Keratinocyte (primary cell): ENCODE data around the gene SYS1. TPM values are rescaled to one million over a fixed set of nuclear protein-coding genes. Genes with fewer than 3 reads are reported as not detected.

Experiments
- DNase-seq: peaks from one replicate; pipeline ENCODE4 v3.0.0-alpha.2; 2011; ENCODE audit warnings: low read depth, missing footprints, low spot score
- FAIRE-seq: peaks from 2 replicates; lab custom pipeline; 2011; peaks lifted over from hg19 to GRCh38; lab: Jason Lieb, UNC
- H2AFZ ChIP-seq: 2 replicates; pipeline ENCODE4 v1.6.0; 2012; ENCODE audit warnings: low read length, control low read depth, inconsistent platforms; ENCODE audit not compliant: control insufficient read depth
- H3K27ac ChIP-seq: 2 replicates; pipeline ENCODE4 v1.5.1; 2011; ENCODE audit warnings: low read length; ENCODE audit not compliant: control insufficient read depth, insufficient read depth
- H3K27me3 ChIP-seq: 3 replicates; pipeline ENCODE4 v1.6.0; 2011; ENCODE audit warnings: low read length; ENCODE audit not compliant: control insufficient read depth, insufficient read depth; ENCODE audit errors: extremely low read depth
- H3K36me3 ChIP-seq, 2 experiments: 2 replicates in 1 of 2; 3 replicates in 1 of 2; pipeline ENCODE4 v1.5.1; 2011; ENCODE audit warnings: low read length in 2 of 2, mild to moderate bottlenecking in 1 of 2; ENCODE audit not compliant: control insufficient read depth in 2 of 2, insufficient read depth in 2 of 2; ENCODE audit errors: extremely low read depth in 1 of 2
- H3K4me1 ChIP-seq: 3 replicates; pipeline ENCODE4 v1.5.1; 2011; ENCODE audit warnings: low read length; ENCODE audit not compliant: control insufficient read depth, insufficient read depth; ENCODE audit errors: extremely low read depth
- H3K4me2 ChIP-seq: 3 replicates; pipeline ENCODE4 v1.6.0; 2011; ENCODE audit warnings: low read depth, low read length; ENCODE audit not compliant: control insufficient read depth, insufficient read depth; ENCODE audit errors: extremely low read depth
- H3K4me3 ChIP-seq, 3 experiments: fragments of 200-600 bp in 1 of 3; sonication (generic) in 1 of 3; 2 replicates in 2 of 3; 3 replicates in 1 of 3; pipeline ENCODE4 v1.5.1; 2011 to 2016; ENCODE audit warnings: low read length in 3 of 3, mild to moderate bottlenecking in 3 of 3, control low read depth in 2 of 3, inconsistent platforms in 1 of 3, low read depth in 1 of 3, mixed read lengths in 1 of 3, mixed run types in 1 of 3, moderate library complexity in 1 of 3; ENCODE audit not compliant: control insufficient read depth in 2 of 3, insufficient read depth in 2 of 3; ENCODE audit errors: extremely low read depth in 1 of 3
- H3K79me2 ChIP-seq: 2 replicates; pipeline ENCODE4 v1.6.0; 2012; ENCODE audit warnings: low read length; ENCODE audit not compliant: control insufficient read depth, insufficient read depth
- H3K9ac ChIP-seq: 3 replicates; pipeline ENCODE4 v1.6.0; 2011; ENCODE audit warnings: low read length; ENCODE audit not compliant: control insufficient read depth, insufficient read depth; ENCODE audit errors: extremely low read depth
- H3K9me1 ChIP-seq: 3 replicates; pipeline ENCODE4 v1.6.0; 2011; ENCODE audit warnings: low read length; ENCODE audit not compliant: control insufficient read depth, insufficient read depth; ENCODE audit errors: extremely low read depth
- H3K9me3 ChIP-seq: 2 replicates; pipeline ENCODE4 v1.5.1; 2012; ENCODE audit warnings: low read depth, low read length; ENCODE audit not compliant: control insufficient read depth
- H4K20me1 ChIP-seq: 3 replicates; pipeline ENCODE4 v1.6.0; 2011; ENCODE audit warnings: low read length; ENCODE audit not compliant: control insufficient read depth, insufficient read depth; ENCODE audit errors: extremely low read depth
- CTCF ChIP-seq, 3 experiments: IDR thresholded peaks in 1 of 3; conservative IDR thresholded peaks in 1 of 3; optimal IDR thresholded peaks in 1 of 3; 2 replicates in 2 of 3; 3 replicates in 1 of 3; pipeline versions ENCODE3 to v1.5.1; 2011; ENCODE audit warnings: low read length in 3 of 3, mild to moderate bottlenecking in 3 of 3, moderate library complexity in 2 of 3, control low read depth in 1 of 3, inconsistent platforms in 1 of 3; ENCODE audit not compliant: insufficient read depth in 2 of 3; ENCODE audit errors: extremely low read depth in 1 of 3
- EZH2 ChIP-seq: IDR thresholded peaks from one replicate; pipeline ENCODE4 v1.6.1; 2012; ENCODE audit warnings: inconsistent platforms, mild to moderate bottlenecking, low read length, moderate library complexity
- dilution Hi-C: fragments of 300-500 bp; cut with MboI; formaldehyde crosslinking; loops from one replicate; pipeline ENCODE4 v1.7.0; 2020; ENCODE audit warnings: low sequenced_read_pairs; ENCODE audit not compliant: extremely low pct_ligation_motif_present
- polyA plus RNA-seq, 5 experiments: library from polyadenylated mRNA; depleted of rRNA in 3 of 5; stranded (reverse) in 3 of 5; stranded (forward) in 1 of 5; unstranded in 1 of 5; fragments of >200 nt; gene quantifications; 1 replicate in 1 of 5; 2 replicates in 3 of 5; 3 replicates in 1 of 5; pipeline versions ENCODE4 v1.2.1 to v1.2.3, GENCODE V29; 2011 to 2012; ENCODE audit warnings: missing spikeins in 2 of 5, low read depth in 1 of 5, low replicate concordance in 1 of 5

The SYS1 gene
- polyA plus RNA-seq, 1 donor (not counting 4 experiments of a cell fraction or from before 2014, with no cell fraction given) = 16.8 TPM

- H3K27me3 ChIP-seq = no peaks in the 10 kb centered on the region
- no peak overlapping the region for H3K4me3 ChIP-seq
- dilution Hi-C loops = no loop called here
- no peaks in the 10 kb centered on the region for H4K20me1 ChIP-seq
- H3K9ac ChIP-seq = no peak overlapping the region
- TF ChIP-seq EZH2 = no peak
- TF ChIP-seq CTCF (optimal IDR thresholded peaks at IDR 0.05 in 1 of 3, IDR thresholded peaks at IDR 0.05 in 1 of 3, conservative IDR thresholded peaks at IDR 0.05 in 1 of 3; ENCODE audit: extremely low read depth in 1 of 3, insufficient read depth in 2 of 3, low read length in 3 of 3) = no peak
- H2AFZ ChIP-seq = no peak overlapping the region
- FAIRE-seq = no peak
- H3K9me1 ChIP-seq = no peaks in the 10 kb centered on the region
- H3K79me2 ChIP-seq = no peaks in the 10 kb centered on the region
- no peaks in the 10 kb centered on the region for H3K9me3 ChIP-seq
- DNase-seq = no peak
- no peaks in the 10 kb centered on the region for H3K4me1 ChIP-seq
- H3K27ac ChIP-seq = no peak overlapping the region
- H3K4me2 ChIP-seq = no peak overlapping the region
- no peaks in the 10 kb centered on the region for H3K36me3 ChIP-seq
Observed at GRCh38 chr20:45391559-45391958, 28.6 kb downstream of the SYS1 start.

GRCh38 chr20:45392733-45393132, 29.8 kb downstream of the SYS1 start:
- Histone ChIP-seq H3K9me3 (no peaks in the 10 kb centered on the region), H3K9me1 (no peaks in the 10 kb centered on the region), H3K27me3 (no peaks in the 10 kb centered on the region), H3K4me2 (no peak overlapping the region), H3K4me1 (no peaks in the 10 kb centered on the region), H2AFZ (no peak overlapping the region), H3K9ac (no peak overlapping the region), H3K4me3 (no peak overlapping the region), H4K20me1 (no peaks in the 10 kb centered on the region), H3K79me2 (no peaks in the 10 kb centered on the region), H3K36me3 (no peaks in the 10 kb centered on the region), H3K27ac (no peak overlapping the region)
- dilution Hi-C loops = no loop called here
- TF ChIP-seq EZH2 = no peak
- peak in 1 of 3 experiments; percentile 19 for TF ChIP-seq CTCF (optimal IDR thresholded peaks at IDR 0.05 in 1 of 3, IDR thresholded peaks at IDR 0.05 in 1 of 3, conservative IDR thresholded peaks at IDR 0.05 in 1 of 3; ENCODE audit: extremely low read depth in 1 of 3, insufficient read depth in 2 of 3, low read length in 3 of 3)
- FAIRE-seq (no peak), DNase-seq (no peak)
